Neural progenitor cell (in vitro differentiated cells): ENCODE data around the gene BRCC3. TPM values are rescaled to one million over a fixed set of nuclear protein-coding genes. Genes with fewer than 3 reads are reported as not detected.
A peak's percentile ranks its signal among the peaks of the same experiment; 100 is the strongest.

ENCODE experiments used
- DNase-seq: peaks from one replicate; pipeline ENCODE4 v3.0.0-alpha.2; 2016; ENCODE audit warnings: low spot score
- H2AFZ ChIP-seq: fragments of 200-600 bp; sonication (generic); replicated peaks from 2 replicates; pipeline ENCODE4 v1.6.1; 2016; ENCODE audit warnings: antibody characterized with exemption
- H3F3A ChIP-seq: fragments of 200-600 bp; sonication (generic); 2 replicates; pipeline ENCODE4 v1.6.1; 2016; ENCODE audit warnings: antibody characterized with exemption, low read depth
- H3K27ac ChIP-seq: fragments of 200-600 bp; sonication (generic); 2 replicates; pipeline ENCODE4 v1.5.1; 2016; ENCODE audit warnings: mild to moderate bottlenecking
- H3K27me3 ChIP-seq: fragments of 200-600 bp; sonication (generic); 2 replicates; pipeline ENCODE4 v1.6.1; 2016; ENCODE audit warnings: mild to moderate bottlenecking, moderate library complexity
- H3K36me3 ChIP-seq: fragments of 200-600 bp; sonication (generic); 2 replicates; pipeline ENCODE4 v1.5.1; 2016
- H3K4me1 ChIP-seq: fragments of 200-600 bp; sonication (generic); 2 replicates; pipeline ENCODE4 v1.6.1; 2016; ENCODE audit warnings: mixed run types
- H3K4me2 ChIP-seq: fragments of 200-600 bp; sonication (generic); 2 replicates; pipeline ENCODE4 v1.6.1; 2016
- H3K4me3 ChIP-seq: fragments of 200-600 bp; sonication (generic); 2 replicates; pipeline ENCODE4 v1.5.1; 2016
- H3K79me2 ChIP-seq: fragments of 200-600 bp; sonication (generic); 2 replicates; pipeline ENCODE4 v1.6.1; 2016; ENCODE audit warnings: low read depth
- H3K9ac ChIP-seq: fragments of 200-600 bp; sonication (generic); 2 replicates; pipeline ENCODE4 v1.6.1; 2016
- H3K9me3 ChIP-seq: fragments of 200-600 bp; sonication (generic); 2 replicates; pipeline ENCODE4 v1.5.1; 2016; ENCODE audit warnings: low read depth
- H4K20me1 ChIP-seq: fragments of 200-600 bp; sonication (generic); 2 replicates; pipeline ENCODE4 v1.6.1; 2016; ENCODE audit warnings: low read depth
- H3K27ac Mint-ChIP-seq: 3 replicates; pipeline ENCODE4 v1.8.0; 2021; ENCODE audit warnings: mixed read lengths
- H3K27me3 Mint-ChIP-seq: 2 replicates; pipeline ENCODE4 v1.8.0; 2022; ENCODE audit warnings: low read depth, mild to moderate bottlenecking, inconsistent platforms, moderate library complexity, mixed read lengths; ENCODE audit not compliant: insufficient read depth
- H3K36me3 Mint-ChIP-seq: 3 replicates; pipeline ENCODE4 v1.8.0; 2021; ENCODE audit warnings: mixed read lengths
- H3K4me1 Mint-ChIP-seq: 3 replicates; pipeline ENCODE4 v1.8.0; 2021; ENCODE audit warnings: mixed read lengths
- H3K4me3 Mint-ChIP-seq: 3 replicates; pipeline ENCODE4 v1.8.0; 2021; ENCODE audit warnings: mild to moderate bottlenecking, moderate library complexity, mixed read lengths
- H3K9me3 Mint-ChIP-seq: 3 replicates; pipeline ENCODE4 v1.8.0; 2020; ENCODE audit warnings: mixed read lengths
- CTCF ChIP-seq: fragments of 200-600 bp; sonication (generic); IDR thresholded peaks from 2 replicates; pipeline ENCODE4 v1.5.1; 2017; ENCODE audit warnings: antibody characterized with exemption, mild to moderate bottlenecking
- EZH2 ChIP-seq: fragments of 200-600 bp; sonication (generic); IDR thresholded peaks from 2 replicates; pipeline ENCODE4 v1.6.1; 2017; ENCODE audit warnings: antibody characterized with exemption, mild to moderate bottlenecking, moderate library complexity
- EZH2phosphoT487 ChIP-seq: fragments of 200-600 bp; sonication (generic); IDR thresholded peaks from 2 replicates; pipeline ENCODE4 v1.6.1; 2017; ENCODE audit warnings: antibody characterized with exemption
- total RNA-seq: library from RNA; depleted of rRNA; stranded (reverse); fragments of >200 nt; gene quantifications from 2 replicates; pipeline ENCODE4 v1.2.3, GENCODE V29; 2015; ENCODE audit warnings: low replicate concordance

BRCC3 gene
- total RNA-seq, 1 donor from 2014 or later, result 18.9 TPM

- Histone ChIP-seq H3K79me2 (no peaks in the 10 kb centered on the region), H3K27me3 (no peaks in the 10 kb centered on the region), H3F3A (no peaks in the 10 kb centered on the region), H3K9ac (no peak overlapping the region), H3K4me1 (no peaks in the 10 kb centered on the region), H4K20me1 (no peaks in the 10 kb centered on the region), H3K36me3 (no peaks in the 10 kb centered on the region), H2AFZ (no peak overlapping the region), H3K9me3 (no peaks in the 10 kb centered on the region), H3K27ac (no peak overlapping the region), H3K4me2 (no peak overlapping the region), H3K4me3 (no peak overlapping the region)
- Mint-ChIP-seq H3K27ac (no peak overlapping the region), H3K27me3 (peaks cover 4% of the 10 kb centered on the region), H3K4me3 (no peak overlapping the region), H3K9me3 (no peaks in the 10 kb centered on the region), H3K36me3 (peaks cover 11% of the 10 kb centered on the region), H3K4me1 (no peaks in the 10 kb centered on the region)
- TF ChIP-seq CTCF (peak; percentile 57), EZH2phosphoT487 (no peak), EZH2 (no peak)
- peak; percentile 66 for DNase-seq
Measured at GRCh38 chrX:155086202-155086840, 15.0 kb downstream of the BRCC3 start.

- Mint-ChIP-seq H3K4me1 (no peaks in the 10 kb centered on the region), H3K27me3 (peaks cover 4% of the 10 kb centered on the region), H3K9me3 (no peaks in the 10 kb centered on the region), H3K36me3 (peaks cover 11% of the 10 kb centered on the region), H3K27ac (no peak overlapping the region), H3K4me3 (no peak overlapping the region)
- peaks cover 3% of the 10 kb centered on the region for H3K36me3 ChIP-seq
- H3K27ac ChIP-seq, result no peak overlapping the region
- no peak for DNase-seq
- no peaks in the 10 kb centered on the region for H3K9me3 ChIP-seq
- no peak for TF ChIP-seq EZH2phosphoT487
- no peak for TF ChIP-seq CTCF
- no peak for TF ChIP-seq EZH2
- H4K20me1 ChIP-seq, result no peaks in the 10 kb centered on the region
- no peaks in the 10 kb centered on the region for H3K4me1 ChIP-seq
- no peak overlapping the region for H2AFZ ChIP-seq
- no peaks in the 10 kb centered on the region for H3K27me3 ChIP-seq
- no peak overlapping the region for H3K4me2 ChIP-seq
- no peak overlapping the region for H3K4me3 ChIP-seq
- no peaks in the 10 kb centered on the region for H3F3A ChIP-seq
- no peak overlapping the region for H3K9ac ChIP-seq
- no peaks in the 10 kb centered on the region for H3K79me2 ChIP-seq
Measured at GRCh38 chrX:155086961-155087735, 15.8 kb downstream of the BRCC3 start.

GRCh38 chrX:155094468-155095061, 23.3 kb downstream of the BRCC3 start:
- Mint-ChIP-seq H3K9me3 (no peaks in the 10 kb centered on the region), H3K4me1 (no peaks in the 10 kb centered on the region), H3K27ac (no peak overlapping the region), H3K4me3 (no peak overlapping the region), H3K27me3 (no peaks in the 10 kb centered on the region), H3K36me3 (peaks cover 2% of the 10 kb centered on the region)
- Histone ChIP-seq H3K27ac (no peak overlapping the region), H3K4me2 (no peak overlapping the region), H3K4me1 (no peaks in the 10 kb centered on the region), H3K9ac (no peak overlapping the region), H3K79me2 (no peaks in the 10 kb centered on the region), H3K4me3 (no peak overlapping the region), H3F3A (no peaks in the 10 kb centered on the region), H3K27me3 (no peaks in the 10 kb centered on the region), H3K36me3 (peaks cover 19% of the 10 kb centered on the region), H3K9me3 (no peaks in the 10 kb centered on the region), H2AFZ (no peak overlapping the region), H4K20me1 (no peaks in the 10 kb centered on the region)
- TF ChIP-seq CTCF (peak; percentile 71), EZH2phosphoT487 (no peak)
- peak; percentile 45 for DNase-seq
